Measurements from ENCODE around the gene CCDC9. TPM values are rescaled to one million over a fixed set of nuclear protein-coding genes. Genes with fewer than 3 reads are reported as not detected.
A peak's percentile ranks its signal among the peaks of the same experiment; 100 is the strongest.

The CCDC9 gene
- total and polyA plus RNA-seq, 2 of the 13 experiments (the other 11 are each of a cell fraction or from before 2014, with no cell fraction given): 2.9 to 6.3 TPM

DNA sequence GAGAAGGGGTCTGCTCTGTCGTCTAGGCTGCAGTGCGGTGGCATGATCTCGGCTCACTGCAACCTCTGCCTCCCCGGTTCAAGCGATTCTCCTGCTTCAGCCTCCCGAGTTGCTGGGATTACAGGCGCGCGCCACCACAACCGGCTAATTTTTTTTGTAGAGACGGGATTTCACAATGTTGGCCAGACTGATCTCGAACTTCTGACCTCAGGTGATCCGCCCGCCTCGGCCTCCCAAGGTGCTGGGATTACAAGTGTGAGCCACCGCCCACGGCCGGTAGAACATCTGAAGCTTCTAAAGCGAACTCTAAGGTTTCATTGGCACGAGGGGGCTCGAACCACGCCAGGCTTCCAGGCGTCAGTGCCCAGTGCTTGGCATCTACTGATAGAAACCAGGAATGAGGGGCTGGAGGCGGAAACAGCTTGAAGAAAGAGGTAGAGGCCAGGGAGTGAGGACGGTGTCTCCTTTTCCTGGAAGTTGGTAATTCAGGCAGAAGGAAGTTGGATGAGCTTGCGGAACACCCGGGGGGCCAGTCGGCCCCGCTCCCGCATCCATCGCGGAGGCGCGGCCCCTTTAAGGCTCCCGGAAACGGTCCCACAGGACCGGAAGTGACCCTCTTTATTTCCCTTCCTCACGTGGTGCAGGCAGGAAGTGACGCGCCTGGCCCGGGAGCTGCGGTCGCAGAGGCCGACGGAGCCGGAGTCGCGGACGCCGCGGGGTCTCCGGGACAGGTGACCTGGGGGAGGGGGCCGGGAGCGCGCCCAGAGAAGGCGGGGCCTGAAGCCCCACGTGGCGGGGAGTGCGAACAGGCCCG is at the start of gene CCDC9 (continued):
- TF ChIP-seq, protein P1, sequence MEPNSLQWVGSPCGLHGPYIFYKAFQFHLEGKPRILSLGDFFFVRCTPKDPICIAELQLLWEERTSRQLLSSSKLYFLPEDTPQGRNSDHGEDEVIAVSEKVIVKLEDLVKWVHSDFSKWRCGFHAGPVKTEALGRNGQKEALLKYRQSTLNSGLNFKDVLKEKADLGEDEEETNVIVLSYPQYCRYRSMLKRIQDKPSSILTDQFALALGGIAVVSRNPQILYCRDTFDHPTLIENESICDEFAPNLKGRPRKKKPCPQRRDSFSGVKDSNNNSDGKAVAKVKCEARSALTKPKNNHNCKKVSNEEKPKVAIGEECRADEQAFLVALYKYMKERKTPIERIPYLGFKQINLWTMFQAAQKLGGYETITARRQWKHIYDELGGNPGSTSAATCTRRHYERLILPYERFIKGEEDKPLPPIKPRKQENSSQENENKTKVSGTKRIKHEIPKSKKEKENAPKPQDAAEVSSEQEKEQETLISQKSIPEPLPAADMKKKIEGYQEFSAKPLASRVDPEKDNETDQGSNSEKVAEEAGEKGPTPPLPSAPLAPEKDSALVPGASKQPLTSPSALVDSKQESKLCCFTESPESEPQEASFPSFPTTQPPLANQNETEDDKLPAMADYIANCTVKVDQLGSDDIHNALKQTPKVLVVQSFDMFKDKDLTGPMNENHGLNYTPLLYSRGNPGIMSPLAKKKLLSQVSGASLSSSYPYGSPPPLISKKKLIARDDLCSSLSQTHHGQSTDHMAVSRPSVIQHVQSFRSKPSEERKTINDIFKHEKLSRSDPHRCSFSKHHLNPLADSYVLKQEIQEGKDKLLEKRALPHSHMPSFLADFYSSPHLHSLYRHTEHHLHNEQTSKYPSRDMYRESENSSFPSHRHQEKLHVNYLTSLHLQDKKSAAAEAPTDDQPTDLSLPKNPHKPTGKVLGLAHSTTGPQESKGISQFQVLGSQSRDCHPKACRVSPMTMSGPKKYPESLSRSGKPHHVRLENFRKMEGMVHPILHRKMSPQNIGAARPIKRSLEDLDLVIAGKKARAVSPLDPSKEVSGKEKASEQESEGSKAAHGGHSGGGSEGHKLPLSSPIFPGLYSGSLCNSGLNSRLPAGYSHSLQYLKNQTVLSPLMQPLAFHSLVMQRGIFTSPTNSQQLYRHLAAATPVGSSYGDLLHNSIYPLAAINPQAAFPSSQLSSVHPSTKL (CRISPR knock-in tag; IDR thresholded peaks at IDR 0.05): peak; percentile 52
- TF ChIP-seq, protein P2, sequence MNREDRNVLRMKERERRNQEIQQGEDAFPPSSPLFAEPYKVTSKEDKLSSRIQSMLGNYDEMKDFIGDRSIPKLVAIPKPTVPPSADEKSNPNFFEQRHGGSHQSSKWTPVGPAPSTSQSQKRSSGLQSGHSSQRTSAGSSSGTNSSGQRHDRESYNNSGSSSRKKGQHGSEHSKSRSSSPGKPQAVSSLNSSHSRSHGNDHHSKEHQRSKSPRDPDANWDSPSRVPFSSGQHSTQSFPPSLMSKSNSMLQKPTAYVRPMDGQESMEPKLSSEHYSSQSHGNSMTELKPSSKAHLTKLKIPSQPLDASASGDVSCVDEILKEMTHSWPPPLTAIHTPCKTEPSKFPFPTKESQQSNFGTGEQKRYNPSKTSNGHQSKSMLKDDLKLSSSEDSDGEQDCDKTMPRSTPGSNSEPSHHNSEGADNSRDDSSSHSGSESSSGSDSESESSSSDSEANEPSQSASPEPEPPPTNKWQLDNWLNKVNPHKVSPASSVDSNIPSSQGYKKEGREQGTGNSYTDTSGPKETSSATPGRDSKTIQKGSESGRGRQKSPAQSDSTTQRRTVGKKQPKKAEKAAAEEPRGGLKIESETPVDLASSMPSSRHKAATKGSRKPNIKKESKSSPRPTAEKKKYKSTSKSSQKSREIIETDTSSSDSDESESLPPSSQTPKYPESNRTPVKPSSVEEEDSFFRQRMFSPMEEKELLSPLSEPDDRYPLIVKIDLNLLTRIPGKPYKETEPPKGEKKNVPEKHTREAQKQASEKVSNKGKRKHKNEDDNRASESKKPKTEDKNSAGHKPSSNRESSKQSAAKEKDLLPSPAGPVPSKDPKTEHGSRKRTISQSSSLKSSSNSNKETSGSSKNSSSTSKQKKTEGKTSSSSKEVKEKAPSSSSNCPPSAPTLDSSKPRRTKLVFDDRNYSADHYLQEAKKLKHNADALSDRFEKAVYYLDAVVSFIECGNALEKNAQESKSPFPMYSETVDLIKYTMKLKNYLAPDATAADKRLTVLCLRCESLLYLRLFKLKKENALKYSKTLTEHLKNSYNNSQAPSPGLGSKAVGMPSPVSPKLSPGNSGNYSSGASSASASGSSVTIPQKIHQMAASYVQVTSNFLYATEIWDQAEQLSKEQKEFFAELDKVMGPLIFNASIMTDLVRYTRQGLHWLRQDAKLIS (CRISPR knock-in tag; IDR thresholded peaks at IDR 0.05): no peak
- TF ChIP-seq PRDM10 (CRISPR knock-in tag; IDR thresholded peaks at IDR 0.05; ENCODE audit: low read depth): no peak
- no peak for TF ChIP-seq TGIF2 (CRISPR knock-in tag; IDR thresholded peaks at IDR 0.05)
- TF ChIP-seq STAT6 (CRISPR knock-in tag; IDR thresholded peaks at IDR 0.05; ENCODE audit: borderline replicate concordance): peak; percentile 80; the same call in 1 of the 2 replicates
- TF ChIP-seq, protein P3, sequence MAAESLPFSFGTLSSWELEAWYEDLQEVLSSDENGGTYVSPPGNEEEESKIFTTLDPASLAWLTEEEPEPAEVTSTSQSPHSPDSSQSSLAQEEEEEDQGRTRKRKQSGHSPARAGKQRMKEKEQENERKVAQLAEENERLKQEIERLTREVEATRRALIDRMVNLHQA (CRISPR knock-in tag; IDR thresholded peaks at IDR 0.05): no peak
- 0 out of 2 replicates have a peak, but pooled peaks have one; percentile 54 for TF ChIP-seq AKAP8 (CRISPR knock-in tag; IDR thresholded peaks at IDR 0.05)
- TF ChIP-seq KDM5A (IDR thresholded peaks at IDR 0.05; ENCODE audit: borderline replicate concordance, low read length): peak; percentile 74; the same call in 1 of the 2 replicates
- no peak for TF ChIP-seq SP5 (CRISPR knock-in tag; IDR thresholded peaks at IDR 0.05; ENCODE audit: borderline replicate concordance, low read depth)
- TF ChIP-seq, protein P4, sequence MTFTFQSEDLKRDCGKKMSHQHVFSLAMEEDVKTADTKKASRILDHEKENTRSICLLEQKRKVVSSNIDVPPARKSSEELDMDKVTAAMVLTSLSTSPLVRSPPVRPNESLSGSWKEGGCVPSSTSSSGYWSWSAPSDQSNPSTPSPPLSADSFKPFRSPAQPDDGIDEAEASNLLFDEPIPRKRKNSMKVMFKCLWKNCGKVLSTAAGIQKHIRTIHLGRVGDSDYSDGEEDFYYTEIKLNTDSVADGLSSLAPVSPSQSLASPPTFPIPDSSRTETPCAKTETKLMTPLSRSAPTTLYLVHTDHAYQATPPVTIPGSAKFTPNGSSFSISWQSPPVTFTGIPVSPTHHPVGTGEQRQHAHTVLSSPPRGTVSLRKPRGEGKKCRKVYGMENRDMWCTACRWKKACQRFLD (CRISPR knock-in tag; IDR thresholded peaks at IDR 0.05; ENCODE audit: borderline replicate concordance): 0 out of 2 replicates have a peak, but pooled peaks have one; percentile 39
